ENCODE results near the gene BCL11A.

BCL11A gene

GRCh38 chr2:60558536-60558935, 5.1 kb upstream of the BCL11A start:
- no peak for DNase-seq (ENCODE audit: low read depth)

- no peak for DNase-seq (ENCODE audit: low read depth)
Measured at GRCh38 chr2:60557486-60557864, 4.0 kb upstream of the BCL11A start.

DNA sequence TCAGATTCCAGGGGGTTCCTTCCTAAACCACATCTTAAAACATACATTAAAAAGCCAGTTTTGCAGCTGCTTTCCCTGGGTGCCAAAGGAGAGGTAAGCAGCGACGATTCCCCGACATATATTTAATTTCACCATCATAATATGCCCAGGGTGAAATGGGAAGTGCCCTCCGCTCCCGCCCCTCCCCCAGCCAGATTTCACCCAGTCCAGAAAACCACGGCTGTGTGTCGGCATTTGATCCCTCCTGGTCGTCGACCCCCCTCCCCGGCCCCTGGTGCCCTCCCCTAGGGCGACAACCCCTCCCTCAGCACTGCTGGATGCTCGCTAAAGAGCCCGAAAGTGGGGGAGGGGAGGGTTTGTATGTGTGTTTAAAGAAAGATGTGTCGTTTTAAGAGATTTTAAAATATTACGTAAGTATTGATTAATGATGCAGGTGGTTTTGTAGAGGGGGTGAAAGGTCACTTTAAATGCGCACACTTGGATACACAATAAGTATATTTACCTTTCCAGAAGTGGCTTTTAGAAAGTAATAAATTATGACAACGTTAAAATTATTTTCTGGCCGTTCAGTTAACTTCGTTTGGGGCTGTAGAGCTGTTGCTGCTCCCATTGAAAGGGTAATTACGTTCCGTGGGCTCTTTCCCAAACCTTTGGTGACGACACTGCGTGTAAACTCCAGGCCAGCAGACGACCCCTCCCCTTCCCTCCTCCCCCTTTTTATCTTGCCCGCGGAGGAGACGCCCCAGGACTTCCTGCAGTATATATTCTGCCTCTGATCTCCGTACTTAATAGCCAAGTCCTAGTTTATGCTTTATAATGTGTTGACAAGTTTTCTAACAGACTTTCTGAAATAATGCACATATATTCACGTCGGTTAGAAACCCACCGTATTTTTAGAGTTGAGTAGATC, 3.4 kb upstream of the BCL11A start:
- no peak for DNase-seq (ENCODE audit: low read depth)

DNA sequence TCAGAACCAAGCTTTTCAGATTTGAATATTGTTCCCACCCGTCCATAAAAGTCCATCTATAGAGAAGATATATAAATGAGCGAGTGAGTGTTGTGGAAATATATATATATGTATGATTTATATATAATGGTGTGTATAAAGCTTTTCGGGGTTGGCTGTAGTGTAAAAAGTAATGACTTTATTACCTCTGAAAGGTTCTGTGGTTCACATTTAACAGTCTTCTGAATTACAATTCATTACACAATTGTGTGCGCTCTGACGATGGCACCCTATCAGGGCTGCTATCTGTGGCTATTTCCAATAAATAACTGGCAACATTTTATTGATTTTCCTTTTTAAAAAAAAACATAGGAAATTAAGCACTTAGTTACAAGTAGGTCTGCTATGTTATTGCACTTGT, 2.7 kb upstream of the BCL11A start:
- DNase-seq (ENCODE audit: low read depth) = no peak

GRCh38 chr2:60555783-60556139, 2.3 kb upstream of the BCL11A start:
- no peak for DNase-seq (ENCODE audit: low read depth)

DNA sequence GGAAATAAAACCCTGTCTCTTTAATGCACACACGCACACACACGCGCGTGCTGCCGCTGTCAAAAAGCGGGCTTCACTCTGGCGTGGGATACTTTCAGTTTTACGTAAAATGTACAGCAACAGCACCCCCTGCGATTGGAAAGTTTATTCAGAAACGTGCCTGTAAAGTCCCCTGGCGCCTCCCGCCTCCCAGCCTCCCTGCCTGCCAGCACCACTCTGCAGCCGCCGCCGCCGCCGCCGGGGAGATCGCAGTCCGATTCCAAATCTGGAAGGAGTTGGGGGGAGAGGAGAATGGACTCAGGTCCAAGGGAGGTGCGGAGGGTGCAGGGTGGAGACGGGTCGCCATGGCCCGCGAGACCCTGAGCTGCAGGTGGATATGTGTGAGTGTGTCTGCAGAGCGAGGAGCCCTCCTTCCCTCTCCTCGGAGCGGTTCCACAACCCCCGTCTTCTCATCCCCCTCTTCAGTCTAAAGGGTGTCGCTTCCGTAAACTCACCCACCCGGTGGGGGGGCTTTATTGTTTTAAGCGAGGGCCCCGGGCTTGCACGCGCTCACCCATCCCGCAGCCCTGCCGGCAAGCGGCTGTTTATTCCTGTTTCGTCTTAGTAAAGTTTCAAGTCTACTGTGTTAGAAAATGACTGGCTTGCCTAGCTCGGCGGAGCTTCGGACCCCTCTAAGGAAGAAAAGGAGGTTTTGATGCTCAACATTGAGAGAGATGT, 1.8 kb upstream of the BCL11A start:
- no peak for DNase-seq (ENCODE audit: low read depth)

- DNase-seq (ENCODE audit: low read depth) = no peak
Measured at GRCh38 chr2:60554646-60555065, 1.2 kb upstream of the BCL11A start.

DNA sequence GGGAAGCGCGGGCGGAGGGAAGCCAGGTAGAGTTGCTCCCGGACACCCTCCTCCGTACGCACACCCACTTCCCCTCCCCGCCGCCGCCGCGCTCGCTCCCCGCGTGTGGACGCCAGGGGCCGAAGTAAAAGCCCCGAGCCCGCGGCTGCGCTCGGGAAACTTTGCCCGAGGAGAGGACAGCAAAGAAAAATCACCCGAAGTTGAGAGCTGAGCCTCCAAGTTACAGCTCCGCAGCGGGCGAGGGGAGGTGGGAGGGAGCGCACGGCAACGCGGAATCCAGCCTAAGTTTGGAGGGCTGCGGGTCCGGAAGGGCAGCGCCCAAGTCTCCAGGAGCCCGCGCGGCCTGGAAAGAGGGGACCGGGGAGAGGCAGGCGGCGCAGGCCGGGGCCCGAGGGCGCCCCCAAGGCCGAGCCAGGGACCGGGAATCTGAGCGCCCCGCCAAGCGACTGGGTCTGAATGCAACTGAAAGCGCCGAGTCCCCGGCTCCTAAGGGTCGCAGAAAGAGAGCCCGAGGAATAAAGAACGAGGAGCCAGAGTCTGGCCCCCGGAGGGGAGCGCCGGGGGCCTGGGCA, 706 bp upstream of the BCL11A start:
- DNase-seq (ENCODE audit: low read depth) = no peak

DNA sequence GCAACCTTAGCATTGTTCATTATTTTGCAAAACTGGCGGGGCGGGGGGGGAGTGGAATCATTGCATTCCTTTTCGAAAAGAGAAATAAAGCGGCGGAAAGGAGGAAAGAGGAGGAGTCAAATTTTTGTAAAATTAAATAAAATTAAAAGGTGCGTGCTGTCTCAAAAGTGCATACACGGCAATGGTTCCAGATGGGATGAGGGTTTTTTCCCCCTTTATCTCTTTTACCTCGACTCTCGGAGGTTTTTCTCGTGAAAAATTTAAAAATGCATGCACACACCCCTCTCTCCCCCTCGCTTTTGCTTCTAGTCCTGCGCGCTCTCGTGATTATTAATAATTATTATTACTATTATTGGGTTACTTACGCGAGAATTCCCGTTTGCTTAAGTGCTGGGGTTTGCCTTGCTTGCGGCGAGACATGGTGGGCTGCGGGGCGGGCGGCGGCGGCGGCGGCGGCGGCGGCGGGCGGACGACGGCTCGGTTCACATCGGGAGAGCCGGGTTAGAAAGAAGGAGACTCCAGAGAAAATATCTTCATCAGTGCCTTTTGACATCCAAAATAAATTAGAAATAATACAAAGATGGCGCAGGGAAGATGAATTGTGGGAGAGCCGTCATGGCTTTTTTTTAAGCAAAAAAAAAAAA, 481 bp downstream of the BCL11A start:
- DNase-seq (ENCODE audit: low read depth) = no peak

DNA sequence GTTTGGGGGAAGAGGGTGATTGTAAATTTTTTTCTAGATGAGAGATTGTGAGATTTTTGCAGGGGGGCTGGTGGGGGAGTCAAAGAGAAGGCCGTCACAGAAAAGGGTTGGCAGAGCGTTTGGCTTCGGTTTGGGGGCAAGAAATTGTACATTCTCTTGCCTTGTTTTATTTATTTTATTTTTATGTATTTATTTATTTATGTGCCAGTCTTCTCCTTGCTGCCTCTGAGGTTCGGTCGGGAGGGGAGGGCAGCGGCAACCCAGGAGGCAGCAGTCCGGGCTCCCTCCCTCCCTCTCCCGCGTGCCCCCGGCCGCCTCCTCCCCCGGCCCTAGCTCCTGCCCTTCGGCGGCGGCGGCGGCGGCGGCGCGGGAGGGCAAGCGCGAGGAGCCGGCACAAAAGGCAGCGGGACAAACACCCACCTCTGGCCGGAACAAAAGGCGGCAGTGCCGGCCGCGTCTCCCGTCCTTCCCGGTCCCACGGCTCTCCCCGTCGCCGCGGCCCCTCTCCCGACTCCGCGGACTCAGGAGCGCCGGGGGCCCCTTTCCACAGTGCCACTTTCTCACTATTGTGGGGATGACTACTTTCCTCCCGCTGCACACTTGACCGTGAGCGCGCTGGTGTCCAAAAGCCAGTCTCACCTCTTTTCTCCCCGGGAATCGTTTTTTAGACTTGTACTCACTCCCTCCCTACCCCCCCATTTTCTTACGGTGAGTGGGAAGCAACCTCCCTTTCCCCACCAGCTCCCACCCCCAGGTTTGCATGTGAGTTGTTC, 1.2 kb downstream of the BCL11A start:
- no peak for DNase-seq (ENCODE audit: low read depth)

- DNase-seq (ENCODE audit: low read depth) = no peak
Measured at GRCh38 chr2:60551240-60552077, 2.0 kb downstream of the BCL11A start.

- no peak for DNase-seq (ENCODE audit: low read depth)
Measured at GRCh38 chr2:60550984-60551239, 2.5 kb downstream of the BCL11A start.

DNA sequence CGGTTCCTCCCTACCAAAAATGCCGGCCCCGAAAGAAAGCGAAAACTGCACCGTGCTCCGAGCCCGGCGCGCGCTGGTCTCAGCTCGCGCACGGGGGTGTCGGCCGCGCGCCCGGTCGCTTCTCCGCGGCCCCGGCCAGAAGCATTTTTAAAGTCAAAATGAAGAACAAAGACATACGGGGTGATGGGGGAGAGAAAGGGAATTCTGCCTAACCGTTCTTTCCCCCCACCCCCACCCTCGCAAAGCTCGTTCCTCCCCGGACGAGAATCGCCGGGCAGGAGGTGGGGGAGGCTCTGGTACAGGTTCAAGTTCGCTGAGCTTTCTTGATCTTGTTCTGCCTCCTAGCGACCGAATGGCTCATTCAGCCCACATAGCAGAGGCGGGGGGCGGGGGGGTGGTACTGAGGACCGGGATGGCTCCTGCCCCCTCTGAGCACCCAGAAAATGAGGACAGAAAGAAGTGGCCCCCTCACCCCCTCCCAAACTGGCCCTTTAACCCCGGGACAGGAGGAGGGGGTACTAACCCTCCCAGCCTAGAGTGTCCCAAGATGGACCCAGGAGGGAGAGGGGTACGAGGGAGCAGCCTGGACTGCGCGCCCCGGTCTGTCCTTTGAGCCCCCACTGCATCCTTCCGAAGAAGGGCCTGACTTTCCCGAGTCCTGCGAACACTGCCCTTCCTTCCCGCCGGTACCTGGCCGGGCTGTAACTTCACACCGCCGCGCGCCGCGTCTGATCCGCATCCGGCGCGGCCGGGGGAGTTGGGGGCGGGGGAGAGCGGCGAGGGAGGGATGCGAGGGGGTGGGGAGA, 3.1 kb downstream of the BCL11A start:
- DNase-seq (ENCODE audit: low read depth) = peak; percentile 55

DNA sequence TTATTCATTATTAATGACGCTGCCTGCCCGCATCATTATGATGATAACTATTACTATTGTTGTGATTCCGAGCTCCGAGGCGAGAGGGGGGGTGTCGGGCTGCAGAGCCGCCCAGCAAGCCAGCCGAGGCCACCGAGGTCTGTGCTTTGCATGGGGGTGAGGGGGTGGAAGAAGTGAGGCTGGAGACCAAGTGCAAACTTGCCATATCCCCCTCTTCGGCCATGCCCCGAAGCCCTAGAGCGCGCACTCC, 3.6 kb downstream of the BCL11A start:
- no peak for DNase-seq (ENCODE audit: low read depth)

DNA sequence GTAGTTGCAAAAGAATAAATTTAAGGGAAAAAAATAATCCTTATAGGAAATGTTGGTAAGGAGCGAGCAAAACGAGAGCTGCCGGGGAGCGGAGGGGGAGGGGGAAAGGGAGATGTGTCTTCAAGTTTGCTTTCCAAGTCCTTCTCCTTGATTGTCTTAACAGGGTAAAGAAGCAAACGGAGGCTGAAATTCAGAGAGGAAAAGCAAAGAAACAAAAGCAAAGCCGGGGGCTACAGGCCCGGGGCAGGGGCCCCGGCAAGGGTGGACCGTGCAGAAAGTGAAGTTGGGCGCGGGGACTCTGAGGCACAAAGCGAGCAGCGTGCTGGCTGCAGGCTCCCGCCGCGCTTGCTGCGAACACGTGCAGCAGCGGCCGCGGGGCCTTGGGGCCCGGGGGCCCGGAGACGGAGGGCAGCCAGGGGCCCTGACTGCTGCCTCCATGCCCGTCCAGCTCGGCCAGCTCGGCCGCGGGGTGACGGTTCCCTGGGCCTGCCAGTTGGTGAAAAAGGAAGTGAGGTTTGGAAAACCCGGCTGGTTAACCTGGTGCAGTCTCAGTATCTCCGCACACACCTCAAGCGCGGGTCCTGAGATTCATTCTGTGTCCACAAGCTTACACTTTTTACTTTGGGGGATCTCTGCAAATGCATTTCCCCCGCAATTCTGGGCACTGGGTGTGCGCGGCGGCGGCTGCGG, 4.1 kb downstream of the BCL11A start:
- DNase-seq (ENCODE audit: low read depth) = no peak

GRCh38 chr2:60548845-60549237, 4.6 kb downstream of the BCL11A start:
- DNase-seq (ENCODE audit: low read depth) = no peak

- no peak for DNase-seq (ENCODE audit: low read depth)
Measured at GRCh38 chr2:60548311-60548710, 5.1 kb downstream of the BCL11A start.

DNA sequence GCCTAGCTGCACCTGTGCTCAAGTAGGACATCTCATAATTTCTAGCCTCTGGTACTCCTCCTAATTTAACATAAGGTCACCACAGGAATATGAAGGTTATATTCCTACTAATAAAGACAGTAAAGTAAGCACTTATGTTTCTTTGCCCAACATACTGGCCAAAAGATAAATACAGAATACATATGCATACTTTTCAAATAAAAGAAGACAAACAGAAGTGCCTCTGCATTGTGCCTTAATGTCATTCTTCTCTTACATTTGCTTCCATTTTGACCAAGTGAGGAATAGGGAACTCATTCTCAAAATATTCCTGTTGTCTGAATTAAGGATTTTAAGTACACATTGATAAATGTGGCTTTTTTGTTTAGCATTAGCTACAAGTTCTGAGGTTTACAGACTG, 5.6 kb downstream of the BCL11A start:
- no peak for DNase-seq (ENCODE audit: low read depth)

GRCh38 chr2:60546756-60547420, 6.6 kb downstream of the BCL11A start:
- no peak for DNase-seq (ENCODE audit: low read depth)
